Embryonic facial prominence (tissue), 1 donor: ENCODE data around the gene RCCD1.
A peak's percentile ranks its signal among the peaks of the same experiment; 100 is the strongest.
"Not testable (repeated sequence)": the region's sequence is repeated elsewhere in the genome, so short reads cannot be mapped to it uniquely, and the experiment has no call there.

Experiments
- DNase-seq: peaks from one replicate; pipeline ENCODE4 v3.0.0-alpha.2; 2016; ENCODE audit errors: extremely low spot score

RCCD1 gene, protein sequence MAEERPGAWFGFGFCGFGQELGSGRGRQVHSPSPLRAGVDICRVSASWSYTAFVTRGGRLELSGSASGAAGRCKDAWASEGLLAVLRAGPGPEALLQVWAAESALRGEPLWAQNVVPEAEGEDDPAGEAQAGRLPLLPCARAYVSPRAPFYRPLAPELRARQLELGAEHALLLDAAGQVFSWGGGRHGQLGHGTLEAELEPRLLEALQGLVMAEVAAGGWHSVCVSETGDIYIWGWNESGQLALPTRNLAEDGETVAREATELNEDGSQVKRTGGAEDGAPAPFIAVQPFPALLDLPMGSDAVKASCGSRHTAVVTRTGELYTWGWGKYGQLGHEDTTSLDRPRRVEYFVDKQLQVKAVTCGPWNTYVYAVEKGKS

DNA sequence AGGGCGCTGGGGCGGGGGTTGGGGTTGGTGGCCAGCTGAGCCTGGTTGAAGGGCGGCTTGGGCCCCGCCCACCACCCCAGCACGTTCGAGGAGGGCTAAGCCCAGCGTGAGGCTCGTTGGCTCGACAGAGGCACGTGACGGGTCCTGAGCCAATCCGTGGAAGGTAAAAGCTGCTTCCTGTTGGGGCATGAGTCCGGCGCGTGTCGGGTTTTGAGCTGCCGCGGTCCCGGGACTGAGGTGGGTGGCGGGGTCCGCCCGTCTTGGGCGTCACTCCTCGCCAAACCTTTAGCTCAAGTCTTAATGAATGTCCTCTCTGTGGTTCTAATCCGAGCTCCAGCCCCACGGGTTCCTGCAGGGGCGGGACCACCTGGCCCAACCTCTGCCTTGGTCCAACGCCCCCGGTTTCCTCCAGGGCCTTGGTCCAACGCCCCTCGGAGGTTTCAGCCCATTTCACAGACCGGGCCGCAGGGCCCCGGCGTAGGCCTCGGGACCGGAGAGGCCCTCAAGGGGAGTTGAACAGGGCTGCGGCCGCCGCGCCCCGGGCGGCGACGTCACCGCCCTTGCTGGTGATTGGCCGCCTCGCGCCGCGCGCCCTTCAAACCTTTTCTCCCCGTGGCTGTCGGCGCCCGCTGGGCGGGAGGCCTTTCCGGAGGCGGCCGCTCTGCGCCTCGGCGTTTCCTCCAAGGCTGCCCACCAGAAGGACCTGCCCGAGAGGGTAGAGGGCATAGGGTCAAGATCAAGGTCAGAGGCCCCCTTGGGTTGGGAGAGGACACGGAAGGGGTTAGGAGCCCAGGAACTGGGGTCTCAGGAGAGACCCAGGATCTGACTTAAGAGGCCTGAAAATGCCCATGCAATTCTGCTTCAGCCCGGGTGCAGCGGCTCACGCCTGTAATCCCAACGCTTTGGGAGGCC is at the start of gene RCCD1:
RCCD1 (plus strand) TSS at position 173 of the 912 bp plus-strand sequence. CDS start 1,851 bp downstream, outside the sequence.
- DNase-seq, result peak; percentile 73

- DNase-seq, result no peak
Observed at GRCh38 chr15:90905306-90906180, 49.1 kb upstream of the RCCD1 start.

DNA sequence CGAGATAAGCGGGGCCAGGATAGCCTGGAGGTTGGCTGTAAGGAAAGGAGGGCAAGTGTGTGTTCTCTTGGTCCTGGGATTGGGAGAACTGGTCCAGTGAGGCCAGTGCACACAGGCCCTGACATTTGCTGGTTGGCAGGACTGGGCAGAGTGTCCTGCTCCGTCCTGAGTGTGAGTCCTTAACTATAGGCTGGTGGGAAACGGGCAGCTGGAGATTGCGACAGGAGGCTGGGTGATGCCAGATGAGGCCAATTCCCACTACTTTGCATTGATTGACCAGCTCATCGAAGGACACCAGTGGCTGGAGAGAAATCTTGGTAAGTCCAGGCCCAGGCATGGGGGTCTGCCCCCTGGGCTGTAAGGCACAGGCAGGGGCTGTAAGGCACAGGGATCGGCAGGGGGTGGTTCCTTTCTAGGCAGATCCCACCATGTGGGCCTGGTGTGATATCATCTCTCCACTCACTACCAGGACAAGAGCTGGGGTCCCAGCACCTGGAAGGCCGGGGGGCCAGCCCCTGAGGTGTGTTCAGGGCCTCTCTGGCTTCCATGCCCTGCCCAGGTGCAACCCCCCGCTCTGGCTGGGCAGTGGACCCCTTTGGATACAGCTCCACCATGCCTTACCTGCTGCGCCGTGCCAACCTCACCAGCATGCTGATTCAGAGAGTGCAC is 48.4 kb upstream of the RCCD1 start:
- DNase-seq, result no peak

DNA sequence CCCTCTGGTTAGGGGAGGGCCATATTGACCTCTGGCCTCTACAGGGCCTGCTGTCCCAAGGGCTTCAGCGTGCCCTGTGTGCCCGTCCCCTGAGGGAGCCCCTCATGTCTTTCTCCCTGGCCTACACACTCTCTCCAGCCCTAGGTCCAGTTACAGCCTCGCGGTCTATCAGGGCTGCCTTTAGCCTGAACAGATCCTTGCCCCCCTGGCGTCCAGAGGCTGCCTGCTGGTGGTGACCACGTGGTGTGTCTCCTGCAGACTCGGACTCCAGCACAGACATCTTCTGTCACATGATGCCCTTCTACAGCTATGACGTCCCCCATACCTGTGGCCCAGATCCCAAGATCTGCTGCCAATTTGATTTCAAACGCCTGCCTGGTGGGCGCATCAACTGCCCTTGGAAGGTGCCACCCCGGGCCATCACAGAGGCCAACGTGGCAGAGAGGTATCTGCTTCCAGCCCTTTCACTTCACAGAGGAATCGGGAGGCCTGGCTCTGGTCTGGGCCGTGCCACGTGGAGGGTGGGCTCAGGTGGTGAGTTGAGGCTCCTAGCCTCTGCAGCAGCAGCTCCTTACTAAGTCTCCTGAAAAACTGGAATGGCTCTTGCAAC is 47.5 kb upstream of the RCCD1 start:
- no peak for DNase-seq

DNA sequence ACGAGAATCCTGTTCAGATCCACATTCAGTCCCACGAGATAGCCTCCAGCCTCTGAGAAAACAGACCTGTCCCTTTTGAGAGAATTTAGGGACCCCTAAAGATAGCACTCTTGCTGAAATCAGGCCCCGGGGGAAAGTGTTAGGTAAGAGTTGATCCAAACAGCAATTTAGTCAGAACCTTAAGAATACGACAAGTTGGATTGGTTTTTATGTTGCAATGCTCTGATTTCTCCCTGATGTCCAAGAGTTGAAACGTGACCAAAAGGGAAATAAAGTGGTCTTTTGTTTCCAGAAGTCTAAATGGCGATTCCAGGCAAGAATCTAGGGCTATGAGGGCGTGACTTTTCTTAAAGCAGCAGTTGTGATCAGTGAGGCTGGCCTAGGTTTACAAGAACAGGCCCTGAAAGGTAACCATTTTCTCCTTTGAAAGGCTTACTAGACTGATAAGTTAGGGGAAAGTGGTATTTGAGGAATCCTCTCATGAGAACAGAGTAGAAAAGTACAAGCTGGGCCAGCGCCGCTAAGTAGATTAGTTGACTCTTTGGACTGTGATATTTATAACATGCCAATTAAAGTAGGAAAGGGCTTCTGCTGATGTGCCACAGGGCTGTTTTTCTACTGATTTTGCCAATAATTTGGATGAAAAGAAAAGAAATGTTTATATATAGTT is 46.7 kb upstream of the RCCD1 start:
- no peak for DNase-seq

GRCh38 chr15:90909449-90909848 is 45.2 kb upstream of the RCCD1 start:
- not testable (repeated sequence) for DNase-seq

GRCh38 chr15:90909976-90910375 is 44.7 kb upstream of the RCCD1 start:
- DNase-seq, result no peak

- no peak for DNase-seq
Observed at GRCh38 chr15:90910441-90911301, 44.0 kb upstream of the RCCD1 start.

DNA sequence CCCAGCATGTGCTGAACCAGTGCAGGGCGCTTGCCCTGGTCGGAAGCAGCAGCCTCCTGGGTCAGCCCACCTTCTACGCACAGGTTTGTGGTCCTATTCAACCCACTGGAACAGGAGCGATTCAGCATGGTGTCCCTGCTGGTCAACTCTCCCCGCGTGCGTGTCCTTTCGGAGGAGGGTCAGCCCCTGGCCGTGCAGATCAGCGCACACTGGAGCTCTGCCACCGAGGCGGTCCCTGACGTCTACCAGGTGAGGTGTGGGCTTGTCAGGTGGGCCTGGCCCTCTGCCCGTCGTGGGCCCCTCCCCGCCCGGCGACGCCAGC is 43.4 kb upstream of the RCCD1 start:
- DNase-seq, result no peak

- no peak for DNase-seq
Observed at GRCh38 chr15:90911906-90912769, 42.5 kb upstream of the RCCD1 start.

GRCh38 chr15:90912770-90913075 is 42.0 kb upstream of the RCCD1 start:
- DNase-seq, result no peak

- DNase-seq, result no peak
Observed at GRCh38 chr15:90913398-90913944, 41.2 kb upstream of the RCCD1 start.

GRCh38 chr15:90914305-90915080 is 40.2 kb upstream of the RCCD1 start:
- DNase-seq, result no peak

DNA sequence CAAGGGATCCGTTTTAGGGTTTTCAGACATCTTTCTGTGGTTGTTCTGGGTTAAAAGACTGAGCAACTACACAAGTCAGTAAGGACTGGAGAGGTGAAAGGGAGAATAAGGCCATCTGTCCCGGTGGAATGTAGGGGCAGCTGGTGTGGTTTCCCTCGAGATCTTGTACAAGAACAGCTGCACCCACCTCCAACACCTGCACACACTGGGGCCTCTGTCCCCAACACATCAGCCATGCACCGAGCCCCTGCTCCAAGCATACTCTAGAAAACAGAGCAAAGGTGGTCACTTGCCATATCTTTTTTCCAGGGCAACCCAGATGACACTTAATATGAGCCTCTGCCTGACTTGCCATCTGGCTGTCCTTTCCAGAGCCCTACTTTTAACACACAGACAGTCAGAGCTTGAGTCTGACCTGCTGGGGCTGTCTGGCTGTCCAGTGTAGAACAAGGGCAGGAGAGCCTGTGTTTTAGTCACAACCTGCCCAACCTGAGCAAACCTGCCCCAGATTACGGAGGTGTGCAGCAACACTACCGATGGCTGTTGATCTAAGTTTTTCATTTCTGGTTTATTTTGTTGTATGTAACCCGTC is 39.4 kb upstream of the RCCD1 start:
- DNase-seq, result no peak

DNA sequence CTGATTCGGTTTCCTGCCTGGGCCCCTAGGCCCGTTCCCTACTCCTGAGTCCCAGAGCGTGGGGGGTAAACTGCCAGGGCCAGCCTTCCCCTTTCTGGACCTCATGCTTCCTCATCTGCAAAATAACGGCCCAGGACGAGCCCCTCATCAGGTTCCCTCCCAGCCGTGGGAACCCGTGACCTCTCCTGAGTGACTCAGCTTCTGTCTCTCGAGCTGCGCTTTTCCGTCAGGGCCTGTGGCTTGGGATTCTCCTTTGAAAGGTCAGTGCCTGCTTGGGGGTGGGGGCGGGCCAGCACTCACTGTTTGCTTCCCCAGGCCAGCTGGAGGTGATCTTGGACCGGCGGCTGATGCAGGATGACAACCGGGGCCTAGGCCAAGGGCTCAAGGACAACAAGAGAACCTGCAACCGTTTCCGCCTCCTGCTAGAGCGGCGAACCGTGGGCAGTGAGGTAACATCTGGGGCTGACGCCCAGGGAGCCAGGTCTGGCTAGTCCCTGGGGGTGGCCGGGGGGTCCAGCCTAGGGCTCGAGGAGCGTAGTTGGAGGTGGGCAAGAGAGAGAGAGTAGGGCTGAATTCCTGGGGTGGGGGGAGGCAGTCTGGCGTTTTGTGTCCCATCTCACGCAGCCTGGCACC is 38.8 kb upstream of the RCCD1 start:
- DNase-seq, result no peak

DNA sequence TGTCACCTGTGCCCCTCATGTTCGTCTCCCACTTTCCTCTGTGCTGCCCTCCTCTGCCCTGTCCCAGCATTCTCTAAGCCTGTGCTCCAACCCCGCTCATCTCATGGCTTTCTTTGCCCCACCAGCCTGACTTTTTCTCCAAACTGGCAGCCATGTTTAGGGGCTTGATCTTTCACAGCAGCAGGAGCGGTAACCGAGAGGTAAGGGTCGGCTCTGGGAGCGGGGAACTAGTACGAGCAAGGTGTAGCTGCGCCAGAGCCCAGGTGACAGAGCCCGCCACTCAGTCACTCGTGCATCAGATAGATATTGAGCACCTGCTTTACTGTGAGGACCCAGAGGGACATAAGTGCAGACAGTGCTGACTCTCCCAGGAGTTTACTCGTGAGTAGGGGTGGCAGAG is 38.2 kb upstream of the RCCD1 start:
- no peak for DNase-seq

GRCh38 chr15:90917569-90917968 is 37.1 kb upstream of the RCCD1 start:
- DNase-seq, result no peak
